Common myeloid progenitor, CD34-positive (primary cell): ENCODE data around the gene SPAG16.

Experiments used
- CTCF ChIA-PET: fragments of 350-600 bp; sonication (Branson Sonifier 250); formaldehyde crosslinking; loops from one replicate; lab custom pipeline; 2021; ENCODE audit warnings: antibody characterized with exemption; lab: Charles Lee
- POLR2A ChIA-PET: fragments of 350-600 bp; sonication (Branson Sonifier 250); formaldehyde crosslinking; loops from one replicate; lab custom pipeline; 2021; ENCODE audit warnings: antibody characterized with exemption; lab: Charles Lee
- DNase-seq, 3 donors: peaks; one replicate each; pipeline versions ENCODE4 v3.0.0 to v3.0.0-alpha.2; 2013
- H3K27ac ChIP-seq, 2 experiments: 1 replicate in 1 of 2; 2 replicates in 1 of 2; pipeline ENCODE4 v1.7.0; 2013; ENCODE audit warnings: inconsistent platforms in 2 of 2, low read length in 2 of 2, mild to moderate bottlenecking in 2 of 2, low read depth in 1 of 2, moderate library complexity in 1 of 2; ENCODE audit not compliant: severe bottlenecking in 2 of 2, insufficient read depth in 1 of 2, poor library complexity in 1 of 2
- H3K27me3 ChIP-seq, 5 experiments: replicated peaks in 2 of 5; 1 replicate in 3 of 5; 2 replicates in 2 of 5; pipeline versions ENCODE4 v1.6.1 to v1.7.0; 2013; ENCODE audit warnings: low read length in 4 of 5, mild to moderate bottlenecking in 2 of 5, moderate library complexity in 2 of 5, inconsistent platforms in 1 of 5; ENCODE audit not compliant: insufficient read depth in 5 of 5, control insufficient read depth in 4 of 5
- H3K36me3 ChIP-seq, 4 experiments: 1 replicate in 2 of 4; 2 replicates in 2 of 4; pipeline versions ENCODE4 v1.6.1 to v1.7.0; 2013; ENCODE audit warnings: low read length in 3 of 4, control low read depth in 1 of 4, mild to moderate bottlenecking in 1 of 4; ENCODE audit not compliant: control insufficient read depth in 4 of 4, insufficient read depth in 4 of 4
- H3K4me1 ChIP-seq, 4 experiments: 1 replicate in 3 of 4; 2 replicates in 1 of 4; pipeline versions ENCODE4 v1.6.1 to v1.7.1; 2013; ENCODE audit warnings: low read length in 3 of 4, mild to moderate bottlenecking in 3 of 4, control low read depth in 1 of 4, inconsistent platforms in 1 of 4, moderate library complexity in 1 of 4; ENCODE audit not compliant: control insufficient read depth in 4 of 4, insufficient read depth in 4 of 4; ENCODE audit errors: control extremely low read depth in 1 of 4
- H3K4me3 ChIP-seq, 7 experiments: 1 replicate in 4 of 7; 2 replicates in 3 of 7; pipeline versions ENCODE4 v1.5.1 to v1.7.0; 2013; ENCODE audit warnings: mild to moderate bottlenecking in 7 of 7, low read length in 6 of 7, moderate library complexity in 6 of 7, inconsistent platforms in 2 of 7, low read depth in 2 of 7, control low read depth in 1 of 7; ENCODE audit not compliant: insufficient read depth in 4 of 7, control insufficient read depth in 1 of 7; ENCODE audit errors: extremely low read depth in 1 of 7
- H3K9me3 ChIP-seq, 5 experiments: 1 replicate in 4 of 5; 2 replicates in 1 of 5; pipeline versions ENCODE4 v1.6.1 to v1.7.1; 2013; ENCODE audit warnings: low read length in 4 of 5, mild to moderate bottlenecking in 2 of 5, inconsistent platforms in 1 of 5, low read depth in 1 of 5, moderate library complexity in 1 of 5; ENCODE audit not compliant: control insufficient read depth in 4 of 5, insufficient read depth in 2 of 5; ENCODE audit errors: control extremely low read depth in 1 of 5
- WGBS: methylation state at CpG from one replicate; pipeline ENCODE4 v1.1.5; 2013; ENCODE audit not compliant: insufficient coverage; 5-methylcytosine and 5-hydroxymethylcytosine counted together

The SPAG16 gene

GRCh38 chr2:213315168-213315876, 31.1 kb downstream of the SPAG16 start:
- H3K4me3 ChIP-seq: no peak overlapping the region
- 78% methylated on average over 5 of the region's 6 CpGs for WGBS
- ChIA-PET CTCF (no interaction called here), POLR2A (no interaction called here)
- no peaks in the 10 kb centered on the region for H3K9me3 ChIP-seq
- peaks cover 0 to 15% (median 5%) of the 10 kb centered on the region in 4 experiments for H3K36me3 ChIP-seq
- H3K27ac ChIP-seq: no peak overlapping the region
- peaks cover 0 to 5% (median 0%) of the 10 kb centered on the region in 4 experiments for H3K4me1 ChIP-seq
- no peaks in the 10 kb centered on the region for H3K27me3 ChIP-seq
- peak in 2 of 3 donors; percentile 24 to 35 for DNase-seq

DNA sequence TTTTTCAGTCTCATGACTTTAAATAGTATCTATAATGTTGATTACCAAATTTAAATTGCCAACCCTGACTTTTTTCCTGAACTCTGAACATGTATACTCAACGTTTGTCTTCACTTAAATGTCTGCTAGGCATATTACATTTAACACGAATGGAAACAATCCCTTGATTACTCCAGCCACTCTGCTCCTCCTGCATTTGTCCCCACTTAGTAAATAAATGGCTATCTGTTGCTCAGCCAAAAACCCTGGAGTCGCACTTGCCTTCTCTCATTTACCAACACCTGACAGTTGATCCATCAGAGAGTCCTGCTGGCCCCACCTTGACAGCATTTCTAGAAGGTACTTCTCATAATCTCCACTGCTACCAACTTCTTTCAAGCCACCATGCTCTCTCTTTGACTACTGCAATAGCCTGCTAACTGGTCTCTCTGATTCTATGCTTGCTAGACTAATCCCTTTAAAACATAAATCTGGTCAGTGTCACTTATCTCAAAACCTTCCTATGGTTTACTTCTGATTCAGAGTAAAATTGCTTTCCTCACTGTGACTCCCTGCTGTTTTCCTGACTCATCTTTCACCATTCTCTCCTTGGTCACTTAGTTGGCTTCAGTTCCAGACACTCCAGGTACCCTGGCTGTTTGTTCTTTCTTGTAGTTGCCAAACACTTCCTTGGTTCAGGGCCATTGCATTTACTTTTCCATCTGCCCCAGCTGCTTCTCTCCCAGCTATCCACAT, 31.9 kb downstream of the SPAG16 start:
- POLR2A ChIA-PET: no interaction called here
- Histone ChIP-seq H3K36me3 (peaks cover 0 to 15% (median 5%) of the 10 kb centered on the region in 4 experiments), H3K9me3 (no peaks in the 10 kb centered on the region), H3K27me3 (no peaks in the 10 kb centered on the region), H3K4me1 (peaks cover 0 to 5% (median 0%) of the 10 kb centered on the region in 4 experiments), H3K27ac (no peak overlapping the region), H3K4me3 (no peak overlapping the region)
- WGBS: 100% methylated on average over 2 of the region's 3 CpGs
- no peak for DNase-seq
- CTCF ChIA-PET: no interaction called here

DNA sequence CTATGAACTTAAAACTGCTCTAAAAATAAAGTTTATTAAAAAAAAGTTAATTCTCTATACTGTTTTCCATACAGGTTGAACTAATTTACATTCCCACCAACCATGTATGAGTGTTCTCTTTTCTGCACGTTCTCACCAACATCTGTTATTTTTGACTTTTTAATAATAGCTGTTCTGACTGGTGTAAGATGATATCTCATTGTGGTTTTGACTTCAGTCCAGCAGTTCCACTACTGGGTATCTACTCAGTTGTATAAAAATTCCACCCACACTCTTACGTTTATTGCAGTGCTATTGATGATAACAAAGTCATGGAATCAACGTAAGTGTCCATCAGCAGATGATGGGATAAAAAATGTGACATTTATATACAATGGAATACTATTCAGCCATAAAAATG, 33.7 kb downstream of the SPAG16 start:
- Histone ChIP-seq H3K27me3 (no peaks in the 10 kb centered on the region), H3K9me3 (no peaks in the 10 kb centered on the region), H3K27ac (no peak overlapping the region), H3K4me1 (peaks cover 0 to 5% (median 0%) of the 10 kb centered on the region in 4 experiments), H3K36me3 (peaks cover 0 to 22% (median 8%) of the 10 kb centered on the region in 4 experiments), H3K4me3 (no peak overlapping the region)
- DNase-seq: no peak
- WGBS: no CpG with 5 or more reads among the region's 3 CpGs
- ChIA-PET POLR2A (no interaction called here), CTCF (no interaction called here)

- 80% methylated on average over 1 of the region's 2 CpGs for WGBS
- Histone ChIP-seq H3K27me3 (no peaks in the 10 kb centered on the region), H3K4me1 (no peaks in the 10 kb centered on the region), H3K27ac (no peak overlapping the region), H3K4me3 (no peak overlapping the region), H3K9me3 (peaks cover 0 to 6% (median 0%) of the 10 kb centered on the region in 5 experiments), H3K36me3 (peaks cover 0 to 26% (median 12%) of the 10 kb centered on the region in 4 experiments)
- no peak for DNase-seq
- POLR2A ChIA-PET: no interaction called here
- CTCF ChIA-PET: interaction anchor here (0.6 kb wide), 1 partner anchor 139 kb away, joined by 3 read pairs; no protein-coding TSS in a partner anchor
Observed at GRCh38 chr2:213320604-213321003, 36.3 kb downstream of the SPAG16 start.

- Histone ChIP-seq H3K27ac (no peak overlapping the region), H3K9me3 (peaks cover 0 to 22% (median 4%) of the 10 kb centered on the region in 5 experiments), H3K27me3 (no peaks in the 10 kb centered on the region), H3K4me3 (no peak overlapping the region), H3K4me1 (no peaks in the 10 kb centered on the region), H3K36me3 (no peaks in the 10 kb centered on the region)
- POLR2A ChIA-PET: no interaction called here
- CTCF ChIA-PET: no interaction called here
- 100% methylated on average over 3 of the region's 4 CpGs for WGBS
- no peak for DNase-seq
Observed at GRCh38 chr2:213336253-213336770, 52.0 kb downstream of the SPAG16 start.

DNA sequence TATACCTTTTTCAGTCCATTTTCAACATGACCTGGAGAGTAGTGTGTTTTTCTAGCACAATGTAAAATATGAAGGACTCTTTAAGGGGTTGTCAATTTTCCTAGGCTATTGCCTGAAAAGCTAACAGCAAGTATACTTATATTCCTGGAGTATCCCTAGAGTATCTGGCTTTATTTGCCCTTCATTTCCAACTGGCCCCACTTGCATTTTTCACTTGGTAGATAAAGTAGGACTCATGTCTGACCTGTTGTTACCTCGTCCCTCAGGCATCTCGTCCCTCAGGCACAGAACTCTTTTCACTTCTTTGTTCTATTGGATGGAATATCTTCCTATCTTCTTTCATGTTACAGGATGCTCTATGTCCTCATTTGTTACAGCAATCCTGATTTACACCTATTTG, 69.2 kb downstream of the SPAG16 start:
- peaks cover 0 to 2% (median 0%) of the 10 kb centered on the region in 5 experiments for H3K9me3 ChIP-seq
- no peaks in the 10 kb centered on the region for H3K36me3 ChIP-seq
- POLR2A ChIA-PET: no interaction called here
- no peaks in the 10 kb centered on the region for H3K4me1 ChIP-seq
- DNase-seq: no peak
- H3K27ac ChIP-seq: no peak overlapping the region
- CTCF ChIA-PET: interaction anchor here (1.0 kb wide), 1 partner anchor 8 kb away, joined by 4 read pairs; no protein-coding TSS in a partner anchor
- WGBS: 100% methylated on average over 1 of the region's 2 CpGs
- no peak overlapping the region for H3K4me3 ChIP-seq
- no peaks in the 10 kb centered on the region for H3K27me3 ChIP-seq

DNA sequence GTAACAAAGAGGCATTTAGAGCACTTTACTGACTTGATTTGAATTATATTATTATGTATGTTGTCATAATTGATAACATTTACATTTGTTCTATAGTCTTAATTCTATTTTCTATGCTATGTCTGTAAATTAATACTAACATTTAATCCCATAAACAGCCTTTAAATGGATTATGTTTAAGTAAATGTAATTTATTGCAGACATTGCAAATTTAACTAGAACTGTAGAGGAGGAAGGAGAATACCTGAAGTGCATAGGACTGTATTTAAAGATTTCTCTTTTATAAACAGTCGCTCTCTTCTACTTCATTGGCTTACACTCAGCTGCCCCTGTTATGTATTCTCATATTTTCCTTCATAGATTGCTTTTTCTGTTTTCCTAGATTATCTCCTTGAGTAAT, 92.4 kb downstream of the SPAG16 start:
- no CpG with 5 or more reads among the region's 1 CpG for WGBS
- H3K4me3 ChIP-seq: no peak overlapping the region
- CTCF ChIA-PET: no interaction called here
- POLR2A ChIA-PET: no interaction called here
- no peaks in the 10 kb centered on the region for H3K27me3 ChIP-seq
- H3K9me3 ChIP-seq: peaks cover 0 to 4% (median 0%) of the 10 kb centered on the region in 5 experiments
- no peaks in the 10 kb centered on the region for H3K4me1 ChIP-seq
- no peaks in the 10 kb centered on the region for H3K36me3 ChIP-seq
- H3K27ac ChIP-seq: no peak overlapping the region
- no peak for DNase-seq
